D721Med (cell line): ENCODE measurements around the gene MYO1H.

ENCODE experiments used
- DNase-seq: peaks from one replicate; pipeline ENCODE4 v3.0.0; 2011; ENCODE audit warnings: low spot score; ENCODE audit not compliant: insufficient read length
- FAIRE-seq: peaks from 2 replicates; lab custom pipeline; 2011; peaks lifted over from hg19 to GRCh38; lab: Jason Lieb, UNC
- CTCF ChIP-seq: IDR thresholded peaks from 2 replicates; pipeline ENCODE4 v1.5.1; 2012; ENCODE audit warnings: mild to moderate bottlenecking, control low read depth; ENCODE audit not compliant: insufficient read depth; ENCODE audit errors: missing control alignments

The MYO1H gene

GRCh38 chr12:109494348-109494881 is 146.7 kb downstream of the MYO1H start:
- no peak for TF ChIP-seq CTCF
- FAIRE-seq (no peak), DNase-seq (no peak)

GRCh38 chr12:109495012-109495411 is 147.3 kb downstream of the MYO1H start:
- no peak for FAIRE-seq
- TF ChIP-seq CTCF: no peak
- no peak for DNase-seq

GRCh38 chr12:109496306-109496705 is 148.6 kb downstream of the MYO1H start:
- DNase-seq (no peak), FAIRE-seq (no peak)
- TF ChIP-seq CTCF: no peak

- FAIRE-seq (no peak), DNase-seq (no peak)
- TF ChIP-seq CTCF: no peak
Measured at GRCh38 chr12:109497675-109498074, 150.0 kb downstream of the MYO1H start.
